ENCODE data around the gene GPSM1. TPM values are rescaled to one million over a fixed set of nuclear protein-coding genes. Genes with fewer than 3 reads are reported as not detected.

The GPSM1 gene
- total RNA-seq, 1 experiment from 2014 or later: 21.2 TPM

- in situ Hi-C loops (cut with HindIII; ENCODE audit: low pct_unique_long_range_greater_than_20kb, low sequenced_read_pairs): no loop called here
- no peak for DNase-seq (ENCODE audit: low read depth, low spot score)
These were observed 27.3 kb upstream of the GPSM1 start for GRCh38 chr9:136300016-136300545.

DNA sequence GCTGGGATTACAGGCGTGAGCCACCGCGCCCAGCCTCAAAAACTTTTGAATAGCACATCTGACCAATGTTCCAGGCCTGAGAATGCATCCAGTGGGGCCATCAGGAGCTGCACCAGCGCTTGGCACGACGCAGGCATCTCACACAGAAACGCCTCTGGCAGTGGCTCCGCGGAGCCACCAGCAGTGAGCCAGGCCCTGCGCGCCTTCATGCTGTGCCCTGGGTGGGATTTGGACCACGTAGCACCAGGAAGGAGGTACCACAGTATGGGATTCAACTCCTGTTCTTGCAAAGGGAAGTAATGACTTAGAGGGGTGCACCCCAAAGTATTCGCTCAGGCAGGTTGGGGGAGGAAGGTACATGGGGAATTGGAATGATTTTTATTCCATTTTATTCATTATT, 26.5 kb upstream of the GPSM1 start:
- in situ Hi-C loops (cut with HindIII; ENCODE audit: low pct_unique_long_range_greater_than_20kb, low sequenced_read_pairs): no loop called here

GRCh38 chr9:136302527-136302926, 24.8 kb upstream of the GPSM1 start:
- in situ Hi-C loops (cut with HindIII; ENCODE audit: low pct_unique_long_range_greater_than_20kb, low sequenced_read_pairs): no loop called here

More for the DNA sequence above, 26.5 kb upstream of the GPSM1 start:
- no peak for DNase-seq (ENCODE audit: low read depth, low spot score)

DNA sequence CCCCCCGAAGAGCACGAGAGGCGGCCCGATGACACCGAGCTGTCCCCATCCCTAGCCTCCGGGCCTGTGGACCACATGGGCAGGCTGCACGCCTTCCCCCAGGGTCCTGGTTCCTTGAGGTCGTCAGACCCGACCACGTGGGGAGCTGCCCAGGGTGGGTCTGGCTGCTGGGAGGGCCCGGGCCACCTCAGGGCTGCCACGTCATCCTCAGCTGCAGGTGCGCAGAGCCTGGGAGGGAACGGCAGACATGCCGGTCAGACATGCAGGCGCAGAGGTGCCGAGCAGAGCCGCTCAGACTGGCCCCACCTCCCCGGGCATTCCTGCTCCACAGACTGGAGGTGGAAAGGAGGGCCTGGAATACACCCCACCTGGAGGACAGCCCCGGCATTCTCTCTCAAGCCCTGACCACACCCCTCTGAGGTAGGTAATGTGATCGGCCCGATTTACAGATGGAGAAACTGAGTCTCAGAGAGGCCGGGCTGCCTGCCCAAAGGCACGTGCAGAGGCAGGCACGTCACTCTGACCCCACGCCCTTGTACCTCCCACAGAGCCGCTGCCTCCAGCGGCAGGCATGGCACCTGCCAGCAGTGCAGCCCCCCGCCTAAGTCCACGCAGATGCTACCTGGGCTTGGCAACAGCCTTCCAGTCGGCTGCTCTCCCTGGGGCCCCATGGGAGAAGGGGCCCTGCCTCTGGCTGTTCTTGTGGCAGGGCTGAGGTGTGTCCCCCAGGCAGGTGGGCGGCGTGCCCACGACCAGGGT, 24.1 kb upstream of the GPSM1 start:
- DNase-seq (ENCODE audit: low read depth, low spot score): no peak
- in situ Hi-C loops (cut with HindIII; ENCODE audit: low pct_unique_long_range_greater_than_20kb, low sequenced_read_pairs): no loop called here

More at GRCh38 chr9:136302527-136302926, 24.8 kb upstream of the GPSM1 start:
- no peak for DNase-seq (ENCODE audit: low read depth, low spot score)

GRCh38 chr9:136303825-136304416, 23.4 kb upstream of the GPSM1 start, which contains the start of gene CCDC187:
TSS of gene CCDC187 (minus strand) at chr9:136304094. CDS start at chr9:136303830, 264 bp downstream.
- DNase-seq (ENCODE audit: low read depth, low spot score): no peak
- in situ Hi-C loops (cut with HindIII; ENCODE audit: low pct_unique_long_range_greater_than_20kb, low sequenced_read_pairs): no loop called here

GRCh38 chr9:136304456-136304855, 22.9 kb upstream of the GPSM1 start:
- no peak for DNase-seq (ENCODE audit: low read depth, low spot score)
- in situ Hi-C loops (cut with HindIII; ENCODE audit: low pct_unique_long_range_greater_than_20kb, low sequenced_read_pairs): no loop called here

- in situ Hi-C loops (cut with HindIII; ENCODE audit: low pct_unique_long_range_greater_than_20kb, low sequenced_read_pairs): no loop called here
- no peak for DNase-seq (ENCODE audit: low read depth, low spot score)
These were observed 22.4 kb upstream of the GPSM1 start for GRCh38 chr9:136304981-136305380.

GRCh38 chr9:136305804-136306203, 21.5 kb upstream of the GPSM1 start:
- in situ Hi-C loops (cut with HindIII; ENCODE audit: low pct_unique_long_range_greater_than_20kb, low sequenced_read_pairs): no loop called here
- DNase-seq (ENCODE audit: low read depth, low spot score): no peak

DNA sequence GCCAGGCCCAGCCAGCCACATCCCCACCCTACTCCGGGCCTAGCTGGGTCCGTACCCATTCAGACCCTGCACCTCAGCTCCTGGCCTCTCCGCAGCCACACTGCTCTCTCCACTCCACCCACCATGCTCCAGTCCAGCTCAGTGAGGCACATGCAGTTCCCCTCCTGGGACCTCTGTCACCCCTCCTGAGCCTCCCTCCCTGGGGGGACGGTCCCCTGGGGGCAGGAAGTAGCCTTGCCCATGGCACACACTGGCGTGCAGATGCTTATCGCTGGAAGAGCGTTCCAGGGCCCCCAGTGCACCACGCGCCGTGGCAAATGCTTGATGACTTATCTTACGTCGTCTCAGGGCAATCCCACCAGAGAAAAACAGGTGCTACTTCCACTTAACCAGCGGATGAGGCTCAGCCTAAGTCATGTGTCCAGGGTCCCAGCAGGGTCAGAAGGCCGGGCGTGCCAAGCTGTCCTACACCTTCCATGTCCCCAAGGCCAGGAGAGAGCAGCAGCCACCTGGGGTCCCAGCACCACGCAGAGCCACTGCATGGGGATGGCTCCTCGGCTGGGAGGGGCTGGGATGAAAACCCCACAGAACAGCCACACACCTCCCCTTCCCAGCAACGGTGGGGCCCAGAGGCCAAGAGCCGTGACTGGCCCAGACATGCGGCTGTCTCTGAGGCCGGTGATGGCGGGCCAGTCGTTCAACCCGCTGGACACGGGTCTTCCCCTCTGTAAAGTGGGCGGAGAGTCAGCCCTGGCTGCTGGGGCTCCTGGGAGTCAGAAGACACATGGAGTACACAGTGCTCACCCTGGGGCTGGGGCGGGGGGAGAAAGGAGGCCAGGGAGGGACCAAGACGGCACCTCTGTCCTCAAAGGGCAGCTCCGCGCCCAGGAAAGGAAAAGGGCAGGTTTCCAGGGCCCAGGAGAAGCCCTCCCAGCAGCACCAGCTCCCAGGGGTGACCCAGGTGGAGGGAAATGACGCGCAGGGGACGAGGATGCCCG, 20.8 kb upstream of the GPSM1 start:
- in situ Hi-C loops (cut with HindIII; ENCODE audit: low pct_unique_long_range_greater_than_20kb, low sequenced_read_pairs): no loop called here
- DNase-seq (ENCODE audit: low read depth, low spot score): peak; percentile 28

DNA sequence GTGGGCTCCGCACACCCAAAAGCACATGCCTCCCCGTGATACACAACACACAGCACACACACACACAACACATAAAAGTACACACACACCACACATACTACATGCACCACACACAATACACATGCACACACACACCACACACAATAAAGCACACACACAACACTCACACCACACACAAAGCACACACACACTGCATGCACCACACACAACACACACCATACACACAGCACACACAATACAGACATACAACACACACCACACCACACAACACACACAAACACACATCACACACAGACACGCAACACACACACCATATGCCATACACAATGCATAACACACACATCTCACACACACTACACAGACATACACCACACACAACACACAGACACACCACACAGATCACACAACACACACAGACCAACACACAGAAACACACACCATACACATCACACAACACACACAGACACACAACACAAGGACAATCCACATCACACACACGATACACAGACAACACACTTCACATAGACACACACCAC, 20.1 kb upstream of the GPSM1 start:
- DNase-seq (ENCODE audit: low read depth, low spot score): no peak
- in situ Hi-C loops (cut with HindIII; ENCODE audit: low pct_unique_long_range_greater_than_20kb, low sequenced_read_pairs): no loop called here

GRCh38 chr9:136308006-136308701, 19.2 kb upstream of the GPSM1 start:
- DNase-seq (ENCODE audit: low read depth, low spot score): no peak
- in situ Hi-C loops (cut with HindIII; ENCODE audit: low pct_unique_long_range_greater_than_20kb, low sequenced_read_pairs): no loop called here

- in situ Hi-C loops (cut with HindIII; ENCODE audit: low pct_unique_long_range_greater_than_20kb, low sequenced_read_pairs): no loop called here
- no peak for DNase-seq (ENCODE audit: low read depth, low spot score)
These were observed 18.7 kb upstream of the GPSM1 start for GRCh38 chr9:136308702-136309053.

DNA sequence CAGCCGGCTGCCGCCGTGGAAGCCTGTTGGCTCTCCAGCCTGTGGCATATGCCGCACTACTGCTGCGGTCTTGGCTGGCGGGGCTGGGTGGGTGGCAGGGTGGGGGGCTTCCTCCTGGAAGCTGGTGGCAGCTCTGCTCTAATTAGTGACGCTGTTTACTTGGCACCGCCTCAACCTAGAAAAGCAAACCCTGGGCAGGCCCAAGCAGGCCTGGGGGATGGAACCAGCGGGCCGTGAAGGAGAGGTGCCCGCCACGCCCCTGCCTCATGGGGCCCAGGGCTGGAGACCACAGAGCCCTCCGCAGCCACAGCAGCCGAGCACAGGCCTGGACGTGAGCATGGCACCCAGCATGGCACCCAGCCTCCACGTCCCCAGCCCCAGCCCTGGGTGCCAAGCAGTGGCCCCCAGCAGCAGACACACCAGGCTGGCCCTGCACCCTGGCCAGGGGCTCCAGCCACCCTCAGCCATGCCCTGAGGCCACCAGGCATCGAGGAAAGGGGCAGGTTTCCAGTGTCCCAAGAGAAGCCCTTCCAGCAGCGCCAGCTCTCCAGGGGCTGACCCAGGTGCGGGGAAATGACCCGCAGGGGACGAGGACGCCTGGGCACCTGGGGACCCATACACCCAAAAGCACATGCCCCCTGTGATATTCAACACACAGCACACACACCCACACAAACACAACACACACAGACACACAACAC, 18.1 kb upstream of the GPSM1 start:
- DNase-seq (ENCODE audit: low read depth, low spot score): no peak
- in situ Hi-C loops (cut with HindIII; ENCODE audit: low pct_unique_long_range_greater_than_20kb, low sequenced_read_pairs): no loop called here

DNA sequence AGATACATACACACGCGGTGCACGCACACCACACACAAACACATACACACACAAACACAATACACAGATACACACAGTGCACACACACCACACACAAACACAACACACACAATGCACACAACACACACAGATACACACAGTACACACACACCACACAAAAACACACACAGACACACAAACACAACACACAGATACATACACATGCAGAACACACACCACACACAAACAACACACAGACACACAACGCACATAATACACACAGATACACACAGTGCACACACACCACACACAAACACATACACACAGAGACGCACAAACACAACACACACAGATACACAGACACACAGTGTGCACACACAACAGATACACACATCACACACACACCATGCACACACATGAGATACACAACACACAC, 17.5 kb upstream of the GPSM1 start:
- no peak for DNase-seq (ENCODE audit: low read depth, low spot score)
- in situ Hi-C loops (cut with HindIII; ENCODE audit: low pct_unique_long_range_greater_than_20kb, low sequenced_read_pairs): no loop called here

DNA sequence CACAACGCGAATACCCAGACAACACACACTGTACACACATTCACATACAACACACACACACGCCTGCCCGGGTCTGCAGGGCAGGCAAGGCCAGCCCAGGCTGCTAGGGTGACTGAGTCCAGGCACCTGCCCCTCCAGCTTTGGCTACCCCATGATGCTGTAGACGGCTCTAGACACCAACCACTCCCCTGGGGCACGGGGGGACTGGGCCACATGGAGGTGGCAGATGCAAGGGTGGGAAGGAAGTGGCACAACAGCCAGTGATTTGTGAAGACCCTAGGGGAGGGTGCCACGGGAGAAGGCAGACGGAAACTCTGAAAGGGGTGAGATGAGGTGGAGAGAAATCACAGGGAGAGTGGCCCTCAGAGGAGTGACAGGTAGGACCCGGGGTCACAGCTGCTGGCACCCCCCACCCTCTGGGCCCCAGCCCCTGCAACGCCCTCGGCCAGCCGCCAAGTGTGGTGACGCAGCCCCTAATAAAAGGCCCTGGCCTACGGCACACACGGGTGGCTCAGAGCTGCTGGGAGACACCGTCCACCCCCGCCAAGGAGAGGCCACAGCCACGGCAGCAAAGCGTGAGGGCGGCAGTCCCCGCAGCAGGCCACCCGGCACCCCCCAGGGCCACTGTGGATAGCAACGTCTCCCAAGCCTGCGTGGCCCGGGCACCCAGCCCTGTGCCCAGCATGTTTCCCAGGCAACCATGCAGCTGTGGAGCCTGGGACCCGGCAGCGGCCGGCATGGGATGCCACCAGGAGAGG, 16.9 kb upstream of the GPSM1 start:
- no peak for DNase-seq (ENCODE audit: low read depth, low spot score)
- in situ Hi-C loops (cut with HindIII; ENCODE audit: low pct_unique_long_range_greater_than_20kb, low sequenced_read_pairs): no loop called here
